ENCODE data around the gene HDAC4.

HDAC4 gene

DNA sequence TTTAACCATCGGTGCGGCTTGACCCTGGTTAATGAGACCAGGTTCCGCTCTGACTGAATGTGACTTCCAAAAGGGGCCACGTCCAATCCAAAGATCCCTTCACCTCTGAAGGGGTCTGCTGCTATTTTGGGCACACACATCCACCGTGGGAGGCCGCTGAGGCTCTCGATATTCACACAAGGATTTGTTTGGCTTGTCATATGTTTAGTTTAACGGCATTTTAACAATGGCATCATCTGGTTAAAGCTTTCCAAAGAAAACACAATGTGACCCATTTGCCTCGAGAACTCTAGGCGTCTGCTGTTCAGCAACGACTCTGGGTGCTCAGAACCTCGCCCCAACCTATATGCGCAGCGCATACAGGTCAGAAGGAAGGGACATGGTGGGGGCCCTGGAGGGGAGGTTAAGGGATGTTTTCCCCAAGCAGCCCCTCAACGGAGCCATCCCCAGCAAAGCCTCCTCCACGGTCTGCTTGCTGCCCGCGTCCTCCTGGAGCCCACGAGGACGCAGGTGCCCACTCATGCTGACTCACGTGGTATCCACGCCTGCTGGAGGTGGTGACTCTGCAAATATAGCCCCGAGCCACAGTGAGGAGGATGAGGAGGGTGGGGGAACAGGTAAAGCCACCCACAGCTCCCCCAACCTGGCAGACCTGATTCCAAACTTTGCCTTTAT, 260.3 kb downstream of the HDAC4 start:
- TF ChIP-seq, protein P1, sequence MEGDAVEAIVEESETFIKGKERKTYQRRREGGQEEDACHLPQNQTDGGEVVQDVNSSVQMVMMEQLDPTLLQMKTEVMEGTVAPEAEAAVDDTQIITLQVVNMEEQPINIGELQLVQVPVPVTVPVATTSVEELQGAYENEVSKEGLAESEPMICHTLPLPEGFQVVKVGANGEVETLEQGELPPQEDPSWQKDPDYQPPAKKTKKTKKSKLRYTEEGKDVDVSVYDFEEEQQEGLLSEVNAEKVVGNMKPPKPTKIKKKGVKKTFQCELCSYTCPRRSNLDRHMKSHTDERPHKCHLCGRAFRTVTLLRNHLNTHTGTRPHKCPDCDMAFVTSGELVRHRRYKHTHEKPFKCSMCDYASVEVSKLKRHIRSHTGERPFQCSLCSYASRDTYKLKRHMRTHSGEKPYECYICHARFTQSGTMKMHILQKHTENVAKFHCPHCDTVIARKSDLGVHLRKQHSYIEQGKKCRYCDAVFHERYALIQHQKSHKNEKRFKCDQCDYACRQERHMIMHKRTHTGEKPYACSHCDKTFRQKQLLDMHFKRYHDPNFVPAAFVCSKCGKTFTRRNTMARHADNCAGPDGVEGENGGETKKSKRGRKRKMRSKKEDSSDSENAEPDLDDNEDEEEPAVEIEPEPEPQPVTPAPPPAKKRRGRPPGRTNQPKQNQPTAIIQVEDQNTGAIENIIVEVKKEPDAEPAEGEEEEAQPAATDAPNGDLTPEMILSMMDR (IDR thresholded peaks at IDR 0.05; ENCODE audit: borderline replicate concordance, control extremely low read depth, extremely low read depth, insufficient read depth, missing control alignments): no peak
- in situ Hi-C loops (cut with MboI; ENCODE audit: low sequenced_read_pairs, unreplicated experiment): no loop called here
- no peak for DNase-seq (ENCODE audit: low spot score)

DNA sequence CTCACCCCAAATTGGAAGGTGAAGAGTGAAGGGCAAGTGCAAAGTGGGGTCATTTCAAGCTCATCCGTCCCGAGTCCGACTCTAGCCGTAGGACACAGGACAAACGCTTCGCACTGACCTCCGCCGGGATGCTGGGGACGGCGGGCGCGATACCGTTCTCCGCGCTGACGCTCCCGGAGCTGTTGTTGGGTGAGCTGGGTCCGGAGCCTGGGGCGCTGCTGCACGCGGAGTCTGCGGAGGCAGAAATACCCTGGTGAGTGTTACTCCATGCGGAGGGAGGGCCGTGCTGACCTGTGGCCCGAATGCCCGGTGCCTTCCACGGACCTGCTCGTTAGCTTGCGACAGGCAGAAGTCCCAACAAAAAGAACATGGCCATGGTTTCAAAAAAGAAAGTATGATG, 261.3 kb downstream of the HDAC4 start:
- TF ChIP-seq, protein P1 (IDR thresholded peaks at IDR 0.05; ENCODE audit: borderline replicate concordance, control extremely low read depth, extremely low read depth, insufficient read depth, missing control alignments): no peak
- in situ Hi-C loops (cut with MboI; ENCODE audit: low sequenced_read_pairs, unreplicated experiment): no loop called here
- no peak for DNase-seq (ENCODE audit: low spot score)

DNA sequence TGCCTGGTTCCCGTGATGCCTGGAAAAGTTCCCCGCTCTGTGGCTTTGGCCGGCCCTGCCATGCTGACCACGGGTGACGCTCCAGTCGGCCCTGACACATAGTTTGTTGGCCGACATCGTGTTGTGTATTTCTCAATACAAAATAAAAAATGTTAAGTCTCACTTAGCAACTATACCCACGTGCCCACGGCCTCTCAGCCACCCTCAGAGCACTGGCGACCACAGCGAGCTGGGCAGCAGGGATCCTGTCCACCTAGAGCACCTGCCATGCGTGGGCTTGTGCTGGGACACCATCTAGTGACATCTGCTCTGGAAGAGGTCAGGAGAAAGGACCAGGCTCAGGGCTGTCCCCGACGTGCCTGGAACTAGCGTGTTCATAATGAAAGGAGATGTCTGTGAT, 261.7 kb downstream of the HDAC4 start:
- TF ChIP-seq, protein P1 (IDR thresholded peaks at IDR 0.05; ENCODE audit: borderline replicate concordance, control extremely low read depth, extremely low read depth, insufficient read depth, missing control alignments): no peak
- in situ Hi-C loops (cut with MboI; ENCODE audit: low sequenced_read_pairs, unreplicated experiment): no loop called here

DNA sequence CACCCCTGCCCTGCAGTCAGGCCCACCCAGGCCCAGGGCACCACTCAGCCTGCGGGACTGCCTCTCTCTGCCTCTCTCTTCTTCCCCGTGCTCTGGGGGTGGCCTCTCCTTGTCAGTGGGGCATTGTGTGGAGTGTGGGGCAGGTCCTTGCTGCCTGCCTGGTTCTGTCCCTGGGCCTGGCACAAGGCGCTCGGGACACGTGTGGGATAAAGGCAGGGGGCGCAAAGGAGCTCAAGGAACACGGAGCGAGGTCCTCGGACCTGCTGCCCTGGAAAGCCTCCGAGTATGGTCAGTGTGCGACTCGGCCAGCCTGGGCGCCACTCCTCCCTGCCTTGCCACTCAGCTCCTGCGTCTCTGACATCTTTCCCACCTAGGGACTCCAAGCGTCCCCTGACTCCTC, 262.2 kb downstream of the HDAC4 start:
- in situ Hi-C loops (cut with MboI; ENCODE audit: low sequenced_read_pairs, unreplicated experiment): no loop called here
- TF ChIP-seq, protein P1 (IDR thresholded peaks at IDR 0.05; ENCODE audit: borderline replicate concordance, control extremely low read depth, extremely low read depth, insufficient read depth, missing control alignments): no peak
- no peak for DNase-seq (ENCODE audit: low spot score)

More for the DNA sequence above, 261.7 kb downstream of the HDAC4 start:
- no peak for DNase-seq (ENCODE audit: low spot score)

DNA sequence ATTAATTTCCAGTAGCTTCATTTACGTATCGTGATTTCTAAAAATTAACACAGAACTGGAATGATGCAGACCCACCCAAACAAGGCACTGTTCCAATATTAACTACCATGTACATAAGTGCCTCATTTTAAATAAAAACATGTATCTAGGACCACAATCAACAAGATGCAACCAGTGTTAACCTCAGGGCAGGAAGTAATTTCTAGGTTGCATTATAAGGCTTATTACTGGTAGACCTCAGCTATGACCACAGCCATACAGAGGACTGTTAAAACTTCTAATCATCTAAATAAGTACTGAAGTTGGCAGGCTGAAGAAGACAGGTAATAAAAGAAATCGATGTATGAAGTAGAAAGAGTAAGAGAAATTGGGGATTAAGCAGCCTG, 262.9 kb downstream of the HDAC4 start:
- in situ Hi-C loops (cut with MboI; ENCODE audit: low sequenced_read_pairs, unreplicated experiment): no loop called here
- TF ChIP-seq, protein P1 (IDR thresholded peaks at IDR 0.05; ENCODE audit: borderline replicate concordance, control extremely low read depth, extremely low read depth, insufficient read depth, missing control alignments): no peak
- no peak for DNase-seq (ENCODE audit: low spot score)

DNA sequence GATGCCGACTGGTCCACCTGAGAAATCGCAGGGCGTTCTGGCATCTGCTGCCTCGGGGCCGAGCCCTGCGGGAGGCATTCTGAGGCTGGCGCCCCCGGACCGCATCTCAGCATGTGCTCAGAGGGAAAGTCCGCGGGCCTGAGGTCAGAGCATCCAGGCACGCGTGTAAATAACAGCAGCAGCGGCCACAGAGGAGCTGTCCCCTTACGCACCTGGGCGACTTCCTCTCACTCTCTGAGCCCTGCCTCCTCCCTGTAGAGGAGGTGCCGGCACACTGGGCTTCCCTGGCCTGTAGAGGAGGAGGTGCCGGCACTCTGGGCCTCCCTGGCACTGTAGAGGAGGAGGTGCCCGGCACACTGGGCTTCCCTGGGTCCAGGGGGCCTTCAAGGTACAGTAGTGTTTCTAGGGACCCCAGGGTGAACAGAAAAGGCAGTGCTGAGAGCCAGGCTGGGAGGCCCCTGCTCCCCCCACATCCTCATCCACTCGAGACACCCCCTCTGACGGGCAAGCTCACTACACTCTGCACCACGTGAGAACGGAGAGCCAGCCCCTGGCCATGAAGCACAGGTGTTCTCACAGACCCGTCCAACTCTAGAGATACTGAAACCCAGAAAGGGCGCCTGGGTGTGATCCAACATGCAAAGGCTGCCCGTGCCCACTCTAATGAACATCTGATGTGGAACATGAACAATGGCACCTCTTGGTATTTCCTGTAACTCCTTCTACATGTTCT, 263.5 kb downstream of the HDAC4 start:
- TF ChIP-seq, protein P1 (IDR thresholded peaks at IDR 0.05; ENCODE audit: borderline replicate concordance, control extremely low read depth, extremely low read depth, insufficient read depth, missing control alignments): no peak
- in situ Hi-C loops (cut with MboI; ENCODE audit: low sequenced_read_pairs, unreplicated experiment): no loop called here
- no peak for DNase-seq (ENCODE audit: low spot score)

Data from GM13976 (cell line).